ENCODE measurements around the gene PARK7.

DNA sequence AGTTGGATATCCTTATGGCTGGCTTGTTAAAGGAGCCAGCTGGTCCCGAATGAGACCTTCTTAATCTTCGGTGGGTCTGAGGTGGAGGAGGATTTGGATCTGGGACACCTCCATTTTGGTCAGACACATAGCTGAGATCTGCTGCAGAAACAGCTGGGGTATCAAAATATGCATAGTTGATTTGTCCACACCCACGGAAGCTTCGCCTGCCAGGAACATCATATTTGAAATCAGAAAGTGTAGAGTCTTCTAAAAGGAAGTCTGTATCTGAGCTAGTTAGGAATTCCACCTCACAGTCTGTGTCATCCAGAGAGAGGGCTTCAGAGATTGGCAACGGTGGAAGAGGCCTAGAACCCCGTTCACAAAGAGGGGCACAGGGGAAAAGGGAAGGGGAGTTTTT lies 52.3 kb downstream of the PARK7 start:
- TF ChIP-seq EZH2 (IDR thresholded peaks at IDR 0.05; ENCODE audit: borderline replicate concordance, low read depth, low read length, severe bottlenecking) = no peak
- TF ChIP-seq, protein P1, sequence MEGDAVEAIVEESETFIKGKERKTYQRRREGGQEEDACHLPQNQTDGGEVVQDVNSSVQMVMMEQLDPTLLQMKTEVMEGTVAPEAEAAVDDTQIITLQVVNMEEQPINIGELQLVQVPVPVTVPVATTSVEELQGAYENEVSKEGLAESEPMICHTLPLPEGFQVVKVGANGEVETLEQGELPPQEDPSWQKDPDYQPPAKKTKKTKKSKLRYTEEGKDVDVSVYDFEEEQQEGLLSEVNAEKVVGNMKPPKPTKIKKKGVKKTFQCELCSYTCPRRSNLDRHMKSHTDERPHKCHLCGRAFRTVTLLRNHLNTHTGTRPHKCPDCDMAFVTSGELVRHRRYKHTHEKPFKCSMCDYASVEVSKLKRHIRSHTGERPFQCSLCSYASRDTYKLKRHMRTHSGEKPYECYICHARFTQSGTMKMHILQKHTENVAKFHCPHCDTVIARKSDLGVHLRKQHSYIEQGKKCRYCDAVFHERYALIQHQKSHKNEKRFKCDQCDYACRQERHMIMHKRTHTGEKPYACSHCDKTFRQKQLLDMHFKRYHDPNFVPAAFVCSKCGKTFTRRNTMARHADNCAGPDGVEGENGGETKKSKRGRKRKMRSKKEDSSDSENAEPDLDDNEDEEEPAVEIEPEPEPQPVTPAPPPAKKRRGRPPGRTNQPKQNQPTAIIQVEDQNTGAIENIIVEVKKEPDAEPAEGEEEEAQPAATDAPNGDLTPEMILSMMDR (IDR thresholded peaks at IDR 0.05; ENCODE audit: borderline replicate concordance, extremely low read depth, low read length, poor library complexity, severe bottlenecking) = no peak
